ENCODE results near the gene CEPT1. TPM values are rescaled to one million over a fixed set of nuclear protein-coding genes. Genes with fewer than 3 reads are reported as not detected.

Gene CEPT1
- total RNA-seq, 3 donors from 2014 or later (not counting 1 experiment from before 2014, with no cell fraction given): 35.4 to 49.5 (median 40.9) TPM

- no peak for ATAC-seq
- intact Hi-C loops (cut with micrococcal nuclease): loop anchor here (2.0 to 10.0 kb wide), 7 partner anchors 17 to 543 kb away; partner anchors contain the start of genes CEPT1, DENND2D, DRAM2 and KCNA3
- H3K9me3 Mint-ChIP-seq: peaks cover 2 to 3% of the 10 kb centered on the region in 2 donors
- peaks cover 96 to 97% of the 10 kb centered on the region in 2 donors for H3K4me1 Mint-ChIP-seq
- 46% methylated on average over 5 of the region's 5 CpGs for WGBS (ENCODE audit: insufficient coverage)
- H3K27ac Mint-ChIP-seq: peak overlapping the region; percentile 94 to 95
- peak in 1 of 2 donors; percentile 42 for DNase-seq
- no peaks in the 10 kb centered on the region for H3K36me3 Mint-ChIP-seq
- TF ChIP-seq CTCF (IDR thresholded peaks at IDR 0.05): no peak
- Histone ChIP-seq H3K36me3 (ENCODE audit: control insufficient read depth, insufficient read depth, low read length) (no peaks in the 10 kb centered on the region), H3K9me3 (ENCODE audit: control insufficient read depth, insufficient read depth, low read length) (no peaks in the 10 kb centered on the region), H3K27me3 (ENCODE audit: control insufficient read depth, insufficient read depth, low read length) (no peaks in the 10 kb centered on the region), H3K4me1 (ENCODE audit: control insufficient read depth, insufficient read depth, low read length) (peaks cover 98% of the 10 kb centered on the region), H3K4me3 (ENCODE audit: low read length) (no peak overlapping the region), H3K27ac (ENCODE audit: low read length) (peak overlapping the region; percentile 80)
- peaks cover 0 to 5% of the 10 kb centered on the region in 2 donors for H3K27me3 Mint-ChIP-seq (ENCODE audit: low read depth in 2 of 2)
- peak overlapping the region; percentile 86 for H3K4me3 Mint-ChIP-seq
These were observed 77.3 kb downstream of the CEPT1 start for GRCh38 chr1:111217183-111217910.

GRCh38 chr1:111218701-111219556, 78.9 kb downstream of the CEPT1 start:
- no peak overlapping the region for H3K4me3 ChIP-seq (ENCODE audit: low read length)
- H3K36me3 ChIP-seq (ENCODE audit: control insufficient read depth, insufficient read depth, low read length): no peaks in the 10 kb centered on the region
- Mint-ChIP-seq H3K27me3 (ENCODE audit: low read depth in 2 of 2) (peaks cover 0 to 5% of the 10 kb centered on the region in 2 donors), H3K36me3 (no peaks in the 10 kb centered on the region), H3K4me3 (peak overlapping the region; percentile 86), H3K4me1 (peaks cover 97 to 98% of the 10 kb centered on the region in 2 donors), H3K27ac (peak overlapping the region; percentile 94 to 95), H3K9me3 (peaks cover 2 to 3% of the 10 kb centered on the region in 2 donors)
- peak overlapping the region; percentile 80 for H3K27ac ChIP-seq (ENCODE audit: low read length)
- no peak for TF ChIP-seq CTCF (IDR thresholded peaks at IDR 0.05)
- DNase-seq (peak in 1 of 2 donors; percentile 33), ATAC-seq (no peak)
- no peaks in the 10 kb centered on the region for H3K27me3 ChIP-seq (ENCODE audit: control insufficient read depth, insufficient read depth, low read length)
- no peaks in the 10 kb centered on the region for H3K9me3 ChIP-seq (ENCODE audit: control insufficient read depth, insufficient read depth, low read length)
- intact Hi-C loops (cut with micrococcal nuclease): loop anchor here (5.0 to 10.0 kb wide), 5 partner anchors 77 to 544 kb away; partner anchors contain the start of genes CEPT1, DRAM2, KCNA3 and LRIF1
- H3K4me1 ChIP-seq (ENCODE audit: control insufficient read depth, insufficient read depth, low read length): peaks cover 95% of the 10 kb centered on the region
- WGBS (ENCODE audit: insufficient coverage): 66% methylated on average over 5 of the region's 8 CpGs

- peak overlapping the region; percentile 94 to 95 for H3K27ac Mint-ChIP-seq
- Histone ChIP-seq H3K27me3 (ENCODE audit: control insufficient read depth, insufficient read depth, low read length) (no peaks in the 10 kb centered on the region), H3K4me3 (ENCODE audit: low read length) (no peak overlapping the region), H3K4me1 (ENCODE audit: control insufficient read depth, insufficient read depth, low read length) (peaks cover 90% of the 10 kb centered on the region), H3K27ac (ENCODE audit: low read length) (peak overlapping the region; percentile 80), H3K36me3 (ENCODE audit: control insufficient read depth, insufficient read depth, low read length) (no peaks in the 10 kb centered on the region), H3K9me3 (ENCODE audit: control insufficient read depth, insufficient read depth, low read length) (no peaks in the 10 kb centered on the region)
- ATAC-seq (peak; percentile 2 to 31 (median 25)), DNase-seq (peak in 1 of 2 donors; percentile 45)
- peak overlapping the region; percentile 86 for H3K4me3 Mint-ChIP-seq
- no peak for TF ChIP-seq CTCF (IDR thresholded peaks at IDR 0.05)
- intact Hi-C loops (cut with micrococcal nuclease): loop anchor here (5.0 to 10.0 kb wide), 6 partner anchors 77 to 545 kb away; partner anchors contain the start of genes CD53, CEPT1, DRAM2 and KCNA3
- 0% methylated on average over 5 of the region's 5 CpGs for WGBS (ENCODE audit: insufficient coverage)
- H3K4me1 Mint-ChIP-seq: peaks cover 90 to 94% of the 10 kb centered on the region in 2 donors
- no peaks in the 10 kb centered on the region for H3K36me3 Mint-ChIP-seq
- H3K27me3 Mint-ChIP-seq (ENCODE audit: low read depth in 2 of 2): peaks cover 0 to 5% of the 10 kb centered on the region in 2 donors
- peaks cover 2 to 3% of the 10 kb centered on the region in 2 donors for H3K9me3 Mint-ChIP-seq
These were observed 79.7 kb downstream of the CEPT1 start for GRCh38 chr1:111219557-111220286.

Data from natural killer cell (primary cell).